GM21723 (cell line): Measurements from ENCODE around the gene DACH2.
A peak's percentile ranks its signal among the peaks of the same experiment; 100 is the strongest.

ENCODE experiments used
- ATAC-seq: cut with Tn5 transposase; IDR thresholded peaks from one replicate; pipeline ENCODE4 v1.9.1; 2021; ENCODE audit warnings: mild to moderate bottlenecking, moderate library complexity; ENCODE audit not compliant: unreplicated experiment

DACH2 gene

GRCh38 chrX:86295293-86295692 lies 147.0 kb downstream of the DACH2 start:
- no peak for ATAC-seq

DNA sequence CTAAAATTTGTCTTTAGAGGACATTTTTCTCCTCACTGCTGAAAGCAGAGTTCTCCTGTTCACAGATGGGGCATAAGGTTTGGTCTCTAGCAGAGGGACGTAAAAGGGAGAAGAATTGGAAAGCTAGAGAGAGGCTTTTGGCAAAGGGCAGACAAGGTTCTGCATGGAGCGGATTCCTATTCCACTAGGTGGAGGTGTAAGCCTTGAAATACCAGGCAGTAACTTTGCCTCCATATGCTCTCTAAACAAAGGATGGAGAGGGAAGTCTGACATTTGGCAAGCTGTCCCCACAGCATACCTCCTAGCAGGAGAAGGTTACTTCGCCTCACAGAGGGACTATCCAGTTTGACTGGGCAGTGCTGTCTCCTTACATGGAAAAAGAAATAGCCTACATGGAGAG lies 174.7 kb downstream of the DACH2 start:
- no peak for ATAC-seq

GRCh38 chrX:86329174-86329573 lies 180.9 kb downstream of the DACH2 start:
- no peak for ATAC-seq

DNA sequence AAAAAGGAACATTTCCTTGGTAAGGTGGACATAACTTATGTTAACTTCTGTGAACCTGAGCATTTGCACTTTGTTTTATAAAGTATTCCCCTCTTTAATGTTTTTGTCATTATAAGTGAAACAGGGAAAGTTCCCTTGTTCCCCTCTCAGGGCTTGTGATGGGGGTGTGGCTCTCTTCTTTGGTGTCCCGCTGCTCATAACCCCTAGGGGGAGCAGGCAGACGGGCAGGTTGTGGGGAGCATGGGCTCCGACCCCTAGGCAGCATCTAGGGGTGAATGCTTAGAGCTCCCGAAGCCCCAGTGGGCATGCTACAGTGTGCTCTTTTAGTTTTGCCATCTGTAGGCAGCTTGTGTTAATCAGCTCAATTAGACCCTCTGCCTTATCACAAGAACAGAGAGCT lies 200.4 kb downstream of the DACH2 start:
- ATAC-seq, result no peak

- ATAC-seq, result no peak
These were observed 200.9 kb downstream of the DACH2 start for GRCh38 chrX:86349115-86349514.

GRCh38 chrX:86369847-86370630 lies 221.8 kb downstream of the DACH2 start:
- ATAC-seq, result no peak

- no peak for ATAC-seq
These were observed 222.7 kb downstream of the DACH2 start for GRCh38 chrX:86370927-86371326.

GRCh38 chrX:86379209-86379608 lies 231.0 kb downstream of the DACH2 start:
- ATAC-seq, result no peak

DNA sequence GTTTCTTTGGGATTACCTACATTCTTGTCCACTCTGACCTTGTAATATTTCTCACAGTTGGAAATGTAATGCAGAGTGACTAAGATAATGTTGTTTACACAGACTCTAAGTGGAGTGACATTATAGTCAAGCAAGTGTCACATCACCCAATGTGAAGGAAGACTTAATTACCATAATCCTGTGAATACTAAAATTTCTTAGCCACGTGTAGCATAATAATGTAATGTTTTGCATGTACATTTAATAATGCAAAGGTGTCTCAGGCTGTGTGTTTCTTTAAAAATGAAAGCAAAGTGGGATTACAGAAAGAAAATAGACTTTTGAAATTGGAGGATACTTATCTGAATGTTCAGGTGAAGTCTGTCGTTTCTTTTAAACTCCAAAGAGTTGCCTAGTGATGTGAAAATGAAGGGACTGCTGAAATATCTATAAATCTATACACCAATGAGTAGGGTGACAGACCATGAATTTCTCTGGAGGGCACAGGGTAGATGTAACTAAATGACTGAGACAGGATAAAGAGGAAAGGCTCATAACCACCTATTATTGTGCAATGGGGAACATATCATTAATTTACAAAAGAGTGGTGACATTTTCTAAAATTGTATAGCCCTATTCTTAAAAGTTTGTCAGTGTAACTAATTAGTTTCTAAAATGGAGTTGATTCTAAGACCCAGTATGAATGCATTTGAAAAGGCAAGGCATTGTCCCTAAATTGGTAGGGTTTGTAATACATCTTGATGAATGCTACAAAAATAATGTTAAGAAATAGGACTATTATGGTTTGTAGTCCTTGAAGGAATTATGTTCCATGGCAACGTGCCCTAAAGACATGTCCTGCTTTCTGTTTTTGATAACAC lies 235.7 kb downstream of the DACH2 start:
- ATAC-seq, result no peak

GRCh38 chrX:86407371-86407770 lies 259.1 kb downstream of the DACH2 start:
- no peak for ATAC-seq

DNA sequence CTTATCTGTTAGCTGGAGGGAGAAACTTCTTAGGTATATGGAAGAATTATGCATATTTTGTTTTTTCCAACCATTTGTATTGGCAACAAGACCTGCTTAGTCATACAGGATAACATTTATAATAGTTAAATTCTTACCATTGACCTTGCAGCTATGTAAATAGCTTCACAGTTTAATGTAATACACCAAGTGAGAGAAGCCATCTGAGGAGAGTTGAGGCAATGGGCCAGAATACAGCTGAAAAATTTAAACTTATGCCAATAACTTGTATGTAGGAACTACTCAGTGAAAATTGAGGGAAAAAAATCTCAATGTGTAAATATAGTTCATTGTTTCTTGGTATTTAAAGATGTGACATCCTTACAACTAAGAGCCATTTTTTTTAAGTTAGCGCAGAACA lies 273.5 kb downstream of the DACH2 start:
- ATAC-seq, result no peak

DNA sequence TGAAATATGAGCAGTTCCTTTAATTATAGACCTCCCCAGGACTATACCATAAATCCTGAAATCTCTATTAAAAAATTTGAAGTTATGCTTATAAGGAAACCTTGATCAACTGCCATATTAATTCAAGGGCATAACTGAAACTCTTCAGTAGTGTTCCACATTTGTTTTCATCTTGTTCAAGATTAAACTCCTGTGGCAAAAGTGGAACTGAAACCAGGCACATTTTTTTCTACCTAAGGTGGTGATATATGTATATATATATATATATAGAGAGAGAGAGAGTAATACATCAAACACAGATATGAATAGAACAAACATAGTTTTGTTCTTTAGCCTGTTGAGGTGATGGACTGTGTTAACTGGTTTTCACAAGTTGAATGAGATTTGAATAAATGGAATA lies 287.9 kb downstream of the DACH2 start:
- ATAC-seq, result no peak

DNA sequence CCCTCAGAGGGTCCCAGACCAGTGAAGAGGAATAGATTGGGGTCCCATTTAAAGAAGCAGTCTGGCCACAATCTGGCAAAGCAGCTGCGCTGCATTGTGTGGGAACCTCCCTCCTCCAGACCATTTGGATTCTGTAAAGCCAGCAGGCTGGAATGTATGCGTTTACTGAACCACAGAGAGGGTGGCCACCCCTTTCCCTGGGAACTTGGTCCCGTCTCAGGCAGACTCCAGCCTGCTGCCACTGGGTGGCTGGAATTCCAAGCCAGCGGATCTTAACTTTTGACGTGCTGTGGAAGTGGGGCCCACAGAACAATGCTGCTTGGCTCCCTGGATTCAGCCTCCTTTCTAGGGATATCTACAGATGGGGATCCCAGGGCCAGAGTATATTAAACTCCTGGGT lies 307.2 kb downstream of the DACH2 start:
- no peak for ATAC-seq

- ATAC-seq, result no peak
These were observed 312.5 kb downstream of the DACH2 start for GRCh38 chrX:86460760-86461159.

DNA sequence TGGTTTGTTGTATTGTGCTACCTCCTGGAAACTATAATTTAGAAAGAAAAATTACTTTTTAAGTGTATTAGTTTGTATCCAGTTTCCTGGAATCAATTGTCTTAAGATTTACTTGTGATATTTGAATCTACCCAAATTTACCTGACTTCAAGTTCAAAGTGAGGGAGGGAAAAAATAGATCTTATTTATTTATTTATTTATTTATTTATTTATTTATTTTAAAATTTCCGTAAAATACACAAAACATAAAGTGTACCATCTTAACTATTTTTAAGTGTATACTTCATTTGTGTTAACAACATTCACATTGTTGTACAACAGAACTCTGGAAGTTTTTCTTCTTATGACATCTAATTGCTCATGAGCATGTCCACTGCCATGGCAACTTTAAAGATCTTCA lies 356.0 kb downstream of the DACH2 start:
- no peak for ATAC-seq

- ATAC-seq, result no peak
These were observed 359.1 kb downstream of the DACH2 start for GRCh38 chrX:86507331-86507730.

DNA sequence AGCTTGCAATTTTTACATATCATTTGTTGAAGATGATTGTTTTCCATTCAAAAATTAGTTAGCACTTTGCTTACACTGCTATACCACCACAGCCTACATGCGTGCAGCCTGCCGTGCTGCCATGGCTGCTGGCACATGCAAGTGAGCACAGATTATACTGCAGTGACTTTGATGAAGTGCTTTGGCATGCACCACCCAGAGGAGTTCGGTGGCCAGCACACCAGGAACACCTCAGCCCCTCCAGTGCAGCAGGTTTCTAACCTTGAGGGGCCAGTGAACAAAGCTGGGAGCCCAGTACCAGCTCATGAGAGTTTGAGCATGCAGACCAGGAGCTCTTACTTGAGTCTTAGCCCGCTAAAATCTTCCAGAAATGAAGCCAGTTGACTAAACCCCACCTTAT lies 431.5 kb downstream of the DACH2 start:
- ATAC-seq, result no peak

DNA sequence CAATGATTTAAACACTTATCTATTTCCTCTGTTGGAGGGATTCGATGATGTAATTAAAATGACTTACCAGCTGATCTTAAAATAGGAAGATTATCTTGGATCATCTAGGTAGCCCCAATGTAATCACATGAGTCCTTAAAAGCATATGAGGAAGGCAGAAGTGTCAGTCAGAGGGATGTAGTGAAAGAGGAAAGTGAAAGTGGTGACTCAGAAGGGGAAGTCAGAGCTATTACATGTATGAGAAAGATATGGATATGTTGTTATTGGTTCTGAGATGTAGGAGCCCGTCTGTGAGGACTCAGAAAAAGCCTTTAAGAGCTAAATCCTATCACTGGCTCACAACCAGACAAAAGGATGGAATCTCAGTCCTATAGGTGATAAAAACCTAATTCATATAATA lies 456.4 kb downstream of the DACH2 start:
- peak; percentile 56 for ATAC-seq

GRCh38 chrX:86696951-86697350 lies 548.7 kb downstream of the DACH2 start:
- ATAC-seq, result no peak

- no peak for ATAC-seq
These were observed 563.4 kb downstream of the DACH2 start for GRCh38 chrX:86711531-86712180.

GRCh38 chrX:86714441-86714840 lies 566.2 kb downstream of the DACH2 start:
- no peak for ATAC-seq

DNA sequence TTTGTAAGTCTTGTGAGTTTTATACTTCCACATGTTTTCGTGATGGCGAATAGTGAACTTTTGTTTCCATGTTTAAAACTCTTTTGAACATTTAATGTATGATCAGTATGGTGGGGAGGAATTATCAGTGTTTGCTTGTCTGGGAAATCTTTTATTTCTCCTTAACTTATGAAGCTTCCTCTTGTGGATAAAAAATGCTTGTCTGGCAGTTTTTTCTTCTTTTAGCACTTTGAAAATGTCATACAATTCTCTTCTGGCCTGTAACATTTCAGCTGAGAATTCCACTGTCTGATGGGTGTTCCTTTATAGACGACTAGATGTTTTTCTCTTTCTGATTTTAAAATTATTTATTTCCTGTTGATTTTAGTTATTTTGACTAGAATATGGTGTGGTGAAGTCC lies 576.0 kb downstream of the DACH2 start:
- ATAC-seq, result no peak
